ENCODE results near the gene FASN. TPM values are rescaled to one million over a fixed set of nuclear protein-coding genes. Genes with fewer than 3 reads are reported as not detected.

FASN gene
- total RNA-seq, 8 experiments from 2014 or later, result 32.4 to 333 (median 89.0) TPM

- no peak for ATAC-seq (replicated peaks in 6 of 8)
- Histone ChIP-seq H3K27ac (no peak overlapping the region), H3K4me3 (no peak overlapping the region), H3K4me1 (replicated peaks in 1 of 2) (no peaks in the 10 kb centered on the region)
- in situ Hi-C loops (cut with MboI; ENCODE audit: low pct_unique_long_range_greater_than_20kb in 2 of 9, low sequenced_read_pairs in 9 of 9, unreplicated experiment in 9 of 9), result no loop called here
- 80 to 100% methylated on average over 1 to 3 of the region's 44 CpGs; no CpG with 5 or more reads in 8 of the 10 experiments for WGBS, 10 experiments
Observed at GRCh38 chr17:82080789-82081464, 17.1 kb downstream of the FASN start.

- no peak for ATAC-seq (replicated peaks in 6 of 8)
- Histone ChIP-seq H3K4me3 (no peak overlapping the region), H3K27ac (no peak overlapping the region), H3K4me1 (replicated peaks in 1 of 2) (no peaks in the 10 kb centered on the region)
- in situ Hi-C loops (cut with MboI; ENCODE audit: low pct_unique_long_range_greater_than_20kb in 2 of 9, low sequenced_read_pairs in 9 of 9, unreplicated experiment in 9 of 9), result no loop called here
- 88 to 100% (median 98%) methylated on average over 1 to 11 of the region's 36 CpGs; no CpG with 5 or more reads in 4 of the 10 experiments for WGBS, 10 experiments
Observed at GRCh38 chr17:82080048-82080788, 17.8 kb downstream of the FASN start.

- ATAC-seq (replicated peaks in 6 of 8), result peak in 3 of 8 experiments; percentile 4 to 6 (median 6)
- no peak overlapping the region for H3K4me3 ChIP-seq
- H3K27ac ChIP-seq, result no peak overlapping the region
- WGBS, 10 experiments, result 100% methylated on average over 1 of the region's 47 CpGs; no CpG with 5 or more reads in 9 of the 10 experiments
- H3K4me1 ChIP-seq (replicated peaks in 1 of 2), result no peaks in the 10 kb centered on the region
- in situ Hi-C loops (cut with MboI; ENCODE audit: low pct_unique_long_range_greater_than_20kb in 2 of 9, low sequenced_read_pairs in 9 of 9, unreplicated experiment in 9 of 9), result no loop called here
Observed at GRCh38 chr17:82079001-82079677, 18.9 kb downstream of the FASN start.

- in situ Hi-C loops (cut with MboI; ENCODE audit: low pct_unique_long_range_greater_than_20kb in 2 of 9, low sequenced_read_pairs in 9 of 9, unreplicated experiment in 9 of 9), result no loop called here
- Histone ChIP-seq H3K27ac (no peak overlapping the region), H3K4me3 (no peak overlapping the region), H3K4me1 (replicated peaks in 1 of 2) (no peaks in the 10 kb centered on the region)
- 60 to 100% methylated on average over 1 of the region's 18 CpGs; no CpG with 5 or more reads in 8 of the 10 experiments for WGBS, 10 experiments
- ATAC-seq (replicated peaks in 6 of 8), result no peak
Observed at GRCh38 chr17:82078433-82078832, 19.6 kb downstream of the FASN start.

- in situ Hi-C loops (cut with MboI; ENCODE audit: low pct_unique_long_range_greater_than_20kb in 2 of 9, low sequenced_read_pairs in 9 of 9, unreplicated experiment in 9 of 9), result no loop called here
- 82 to 100% (median 90%) methylated on average over 2 to 10 of the region's 28 CpGs; no CpG with 5 or more reads in 7 of the 10 experiments for WGBS, 10 experiments
- peak in 3 of 8 experiments; percentile 15 to 17 (median 15) for ATAC-seq (replicated peaks in 6 of 8)
- H3K4me3 ChIP-seq, result no peak overlapping the region
- H3K27ac ChIP-seq, result no peak overlapping the region
- H3K4me1 ChIP-seq (replicated peaks in 1 of 2), result no peaks in the 10 kb centered on the region
Observed at GRCh38 chr17:82077617-82078358, 20.2 kb downstream of the FASN start.

- peak; percentile 4 to 63 (median 41) for ATAC-seq (replicated peaks in 6 of 8)
- 70 to 100% (median 92%) methylated on average over 1 to 4 of the region's 21 CpGs; no CpG with 5 or more reads in 2 of the 10 experiments for WGBS, 10 experiments
- H3K27ac ChIP-seq, result no peak overlapping the region
- no peaks in the 10 kb centered on the region for H3K4me1 ChIP-seq (replicated peaks in 1 of 2)
- no peak overlapping the region for H3K4me3 ChIP-seq
- in situ Hi-C loops (cut with MboI; ENCODE audit: low pct_unique_long_range_greater_than_20kb in 2 of 9, low sequenced_read_pairs in 9 of 9, unreplicated experiment in 9 of 9), result no loop called here
Observed at GRCh38 chr17:82076785-82077591, 21.0 kb downstream of the FASN start.

GRCh38 chr17:82076018-82076784 is 21.8 kb downstream of the FASN start:
- WGBS, 10 experiments, result 20 to 100% (median 87%) methylated on average over 1 to 19 of the region's 25 CpGs; no CpG with 5 or more reads in 1 of the 10 experiments
- ATAC-seq (replicated peaks in 6 of 8), result peak in 2 of 8 experiments; percentile 0 to 3
- in situ Hi-C loops (cut with MboI; ENCODE audit: low pct_unique_long_range_greater_than_20kb in 2 of 9, low sequenced_read_pairs in 9 of 9, unreplicated experiment in 9 of 9), result no loop called here
- no peak overlapping the region for H3K4me3 ChIP-seq
- H3K4me1 ChIP-seq (replicated peaks in 1 of 2), result no peaks in the 10 kb centered on the region
- no peak overlapping the region for H3K27ac ChIP-seq

- peak in 1 of 8 experiments; percentile 1 for ATAC-seq (replicated peaks in 6 of 8)
- whole genome bisulfite sequencing, 10 experiments, result 58 to 90% (median 82%) methylated on average over 1 to 9 of the region's 9 CpGs; no CpG with 5 or more reads in 1 of the 10 experiments
- Histone ChIP-seq H3K4me1 (replicated peaks in 1 of 2) (no peaks in the 10 kb centered on the region), H3K4me3 (no peak overlapping the region), H3K27ac (no peak overlapping the region)
- in situ Hi-C loops (cut with MboI; ENCODE audit: low pct_unique_long_range_greater_than_20kb in 2 of 9, low sequenced_read_pairs in 9 of 9, unreplicated experiment in 9 of 9), result no loop called here
Observed at GRCh38 chr17:82073446-82073845, 24.6 kb downstream of the FASN start.

- no peak for ATAC-seq (replicated peaks in 6 of 8)
- in situ Hi-C loops (cut with MboI; ENCODE audit: low pct_unique_long_range_greater_than_20kb in 2 of 9, low sequenced_read_pairs in 9 of 9, unreplicated experiment in 9 of 9), result no loop called here
Observed at GRCh38 chr17:82072827-82073226, 25.2 kb downstream of the FASN start.

GRCh38 chr17:82070611-82071010 is 27.4 kb downstream of the FASN start:
- Histone ChIP-seq H3K4me3 (no peak overlapping the region), H3K27ac (no peak overlapping the region), H3K4me1 (replicated peaks in 1 of 2) (peaks cover 5 to 6% of the 10 kb centered on the region in 2 donors)
- in situ Hi-C loops (cut with MboI; ENCODE audit: low pct_unique_long_range_greater_than_20kb in 2 of 9, low sequenced_read_pairs in 9 of 9, unreplicated experiment in 9 of 9), result no loop called here
- ATAC-seq (replicated peaks in 6 of 8), result no peak

More at GRCh38 chr17:82072827-82073226, 25.2 kb downstream of the FASN start:
- Histone ChIP-seq H3K4me3 (no peak overlapping the region), H3K4me1 (replicated peaks in 1 of 2) (no peaks in the 10 kb centered on the region), H3K27ac (no peak overlapping the region)
- WGBS, 10 experiments, result 47 to 100% (median 83%) methylated on average over 1 to 6 of the region's 6 CpGs

GRCh38 chr17:82065638-82066303 is 32.3 kb downstream of the FASN start, which contains the start of gene DUS1L:
TSS of gene DUS1L (minus strand) at chr17:82065804. CDS start at chr17:82065059, 745 bp downstream.
- peak; percentile 79 to 88 (median 84) for ATAC-seq (replicated peaks in 6 of 8)
- Histone ChIP-seq H3K4me1 (replicated peaks in 1 of 2) (peaks cover 12 to 13% of the 10 kb centered on the region in 2 donors), H3K4me3 (peak within 1 kb of the TSS; percentile 82 to 100 (median 88)), H3K27ac (peak within 1 kb of the TSS; percentile 54 to 89)
- in situ Hi-C loops (cut with MboI; ENCODE audit: low pct_unique_long_range_greater_than_20kb in 2 of 9, low sequenced_read_pairs in 9 of 9, unreplicated experiment in 9 of 9), result no loop called here
- 77 to 100% (median 81%) methylated on average over 1 to 12 of the region's 88 CpGs; no CpG with 5 or more reads in 6 of the 10 experiments for whole genome bisulfite sequencing, 10 experiments
